NT2/D1 (cell line): ENCODE data around the gene TIMELESS.

Experiments
- YY1 ChIP-seq: IDR thresholded peaks from 2 replicates; pipeline ENCODE4 v1.6.1; 2011; ENCODE audit not compliant: insufficient read length, insufficient read depth
- ZNF274 ChIP-seq: IDR thresholded peaks from 2 replicates; pipeline ENCODE4 v1.6.1; 2011; ENCODE audit warnings: mild to moderate bottlenecking, low read depth, low read length

DNA sequence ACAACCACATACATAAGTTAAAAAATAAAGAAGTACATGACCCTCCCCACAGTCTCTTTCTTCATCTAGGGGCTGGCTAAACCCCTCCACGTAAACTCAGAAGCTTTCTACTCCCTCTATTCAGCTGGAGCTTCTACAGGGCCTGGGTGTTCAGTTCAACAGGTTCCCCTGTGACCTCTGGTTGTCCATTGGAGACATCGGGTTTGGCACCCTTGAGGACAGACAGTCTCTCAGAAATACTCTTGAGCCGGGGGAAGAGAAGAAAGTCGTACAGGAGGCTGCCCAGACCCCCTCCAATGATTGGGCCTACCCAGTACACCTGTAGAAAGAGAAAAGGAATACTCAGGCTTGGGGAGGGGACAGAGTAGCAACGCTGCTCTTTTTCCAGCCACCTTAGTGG lies 1.9 kb upstream of the TIMELESS start:
- no peak for TF ChIP-seq YY1
- no peak for TF ChIP-seq ZNF274
